K562 (cell line): ENCODE data around the gene ZNF43.

Experiments
- CTCF ChIP-seq, 3 experiments: IDR thresholded peaks in 2 of 3; conservative IDR thresholded peaks in 1 of 3; 2 replicates each; pipeline ENCODE4 v1.5.1; 2011 to 2012; ENCODE audit warnings: low read length in 3 of 3, mild to moderate bottlenecking in 3 of 3, control low read depth in 2 of 3, improper control_type of control experiment in 1 of 3, inconsistent platforms in 1 of 3, low read depth in 1 of 3, mixed read lengths in 1 of 3, moderate library complexity in 1 of 3; ENCODE audit not compliant: insufficient read depth in 2 of 3
- E2F3 ChIP-seq: fragments of 250-450 bp; sonication (Bioruptor Pico); IDR thresholded peaks from 2 replicates; pipeline ENCODE4 v1.4.0; 2020; ENCODE audit warnings: mild to moderate bottlenecking
- GABPA ChIP-seq: fragments of 200-800 bp; sonication (Bioruptor generic); conservative IDR thresholded peaks from 2 replicates; pipeline ENCODE4 v1.6.1; 2016; ENCODE audit warnings: low read depth, missing genetic modification characterization, missing compliant biosample characterization
- MYBL2 ChIP-seq, 2 experiments: fragments of 450-650 bp in 1 of 2; sonication (generic) in 1 of 2; formaldehyde crosslinking in 1 of 2; IDR thresholded peaks; 2 replicates each; pipeline versions ENCODE4 v1.6.1 to v1.8.1; 2017 to 2022; ENCODE audit warnings: borderline replicate concordance in 1 of 2, inconsistent platforms in 1 of 2, low read depth in 1 of 2, mild to moderate bottlenecking in 1 of 2, missing genetic modification reagents in 1 of 2, moderate library complexity in 1 of 2
- ZNF134 ChIP-seq: fragments of 250-450 bp; sonication (Bioruptor Pico); conservative IDR thresholded peaks from 2 replicates; pipeline ENCODE4 v1.4.0; 2020

GRCh38 chr19:21835429-21835809 is 563 bp downstream of the ZNF43 start:
- TF ChIP-seq MYBL2 (IDR thresholded peaks at IDR 0.05; ENCODE audit: low read depth), result no peak
- no peak for TF ChIP-seq MYBL2 (CRISPR knock-in tag; IDR thresholded peaks at IDR 0.05; ENCODE audit: borderline replicate concordance)
- TF ChIP-seq GABPA (tag), result no peak
- TF ChIP-seq ZNF134 (CRISPR knock-in tag), result no peak
- TF ChIP-seq E2F3 (CRISPR knock-in tag), result no peak
- no peak for TF ChIP-seq CTCF (IDR thresholded peaks at IDR 0.05 in 2 of 3, conservative IDR thresholded peaks at IDR 0.05 in 1 of 3; ENCODE audit: insufficient read depth in 2 of 3, low read depth in 1 of 3, low read length in 3 of 3)
